GM12873 (cell line): ENCODE measurements around the gene TSC2.
"Not testable (repeated sequence)": the region's sequence is repeated elsewhere in the genome, so short reads cannot be mapped to it uniquely, and the experiment has no call there.

Experiments used
- CTCF ChIP-seq: IDR thresholded peaks from 2 replicates; pipeline ENCODE4 v1.5.1; 2012; ENCODE audit warnings: low read depth, mild to moderate bottlenecking, moderate library complexity, low read length, control low read depth; ENCODE audit not compliant: insufficient read depth; ENCODE audit errors: missing control alignments

The TSC2 gene

GRCh38 chr16:2121853-2122252 is 74.1 kb downstream of the TSC2 start:
- no peak for TF ChIP-seq CTCF

- TF ChIP-seq CTCF: no peak
Observed at GRCh38 chr16:2122429-2122828, 74.6 kb downstream of the TSC2 start.

- not testable (repeated sequence) for TF ChIP-seq CTCF
Observed at GRCh38 chr16:2135770-2136490, 88.1 kb downstream of the TSC2 start, which contains the start of gene PKD1. TSS of gene PKD1 (minus strand) at chr16:2135898. CDS start at chr16:2135689, 209 bp downstream.
